K562 (cell line): Measurements from ENCODE around the gene HIF1AN. TPM values are rescaled to one million over a fixed set of nuclear protein-coding genes. Genes with fewer than 3 reads are reported as not detected.

Source experiments
- ATAC-seq: fragments of 200-7000 bp; cut with Tn5 transposase; 3 replicates; pipeline ENCODE4 v1.9.1; 2020; ENCODE audit warnings: moderate library complexity
- BruUV-seq: library from RNA; stranded (reverse); fragments of 400-500 nt; replicated peaks from 2 replicates; lab custom pipeline; 2021; lab: Mats Ljungman, UMichigan
- CTCF ChIA-PET: fragments of 300-600 bp; formaldehyde crosslinking; extraction: SDS; loops from one replicate; lab custom pipeline; 2021; ENCODE audit warnings: low intra/inter-chr PET ratio; lab: Yijun Ruan, JAX
- POLR2A ChIA-PET: fragments of 300-600, 350-650 bp; sonication (Branson Sonifier 250); formaldehyde crosslinking; extraction: SDS; loops from one replicate; lab custom pipeline; 2021; ENCODE audit warnings: antibody characterized with exemption, inconsistent platforms; lab: Yijun Ruan, JAX
- DNase-seq, 4 experiments: peaks; one replicate each; pipeline versions ENCODE4 v3.0.0 to v3.0.0-alpha.2; 2011 to 2018; ENCODE audit warnings: low spot score in 3 of 4, mixed read lengths in 3 of 4; ENCODE audit errors: extremely low read depth in 1 of 4
- FAIRE-seq: peaks from 2 replicates; lab custom pipeline; 2011; peaks lifted over from hg19 to GRCh38; lab: Jason Lieb, UNC
- H2AFZ ChIP-seq: 2 replicates; pipeline ENCODE4 v1.6.0; 2011; ENCODE audit warnings: low read depth, low read length, control low read depth, inconsistent platforms
- H3K27ac ChIP-seq: fragments of 200-600 bp; 3 replicates; pipeline ENCODE4 v1.8.0; 2011; ENCODE audit warnings: low read depth, mild to moderate bottlenecking, control low read depth, inconsistent platforms, low read length, moderate library complexity, mixed read lengths; ENCODE audit errors: extremely low read depth
- H3K27me3 ChIP-seq, 2 experiments: fragments of 300-600 bp in 1 of 2; 2 replicates in 1 of 2; 3 replicates in 1 of 2; pipeline versions ENCODE4 v1.6.0 to v1.8.0; 2011; ENCODE audit warnings: inconsistent platforms in 2 of 2, low read length in 2 of 2, mild to moderate bottlenecking in 1 of 2, mixed read lengths in 1 of 2, moderate library complexity in 1 of 2; ENCODE audit not compliant: control insufficient read depth in 2 of 2, insufficient read depth in 2 of 2
- H3K36me3 ChIP-seq: fragments of 300-600 bp; 3 replicates; pipeline ENCODE4 v1.8.0; 2011; ENCODE audit warnings: mild to moderate bottlenecking, low read length, inconsistent platforms; ENCODE audit not compliant: control insufficient read depth, insufficient read depth
- H3K4me1 ChIP-seq, 2 experiments: fragments of 200-600 bp in 1 of 2; replicated peaks in 1 of 2; 2 replicates in 1 of 2; 3 replicates in 1 of 2; pipeline versions ENCODE4 v1.5.1 to v1.8.0; 2011; ENCODE audit warnings: inconsistent platforms in 2 of 2, low read length in 2 of 2, mild to moderate bottlenecking in 1 of 2, mixed read lengths in 1 of 2, moderate library complexity in 1 of 2; ENCODE audit not compliant: control insufficient read depth in 2 of 2, insufficient read depth in 2 of 2
- H3K4me2 ChIP-seq: 2 replicates; pipeline ENCODE4 v1.6.1; 2011; ENCODE audit warnings: low read length, control low read depth, inconsistent platforms, mixed read lengths; ENCODE audit not compliant: insufficient read depth
- H3K4me3 ChIP-seq: fragments of 200-600 bp; sonication (generic), shearing (Covaris generic); 2 replicates; pipeline ENCODE4 v1.5.1; 2016; ENCODE audit warnings: control low read depth, inconsistent platforms
- H3K79me2 ChIP-seq: fragments of 200-600 bp; 3 replicates; pipeline ENCODE4 v1.8.0; 2011; ENCODE audit warnings: low read length, inconsistent platforms; ENCODE audit not compliant: control insufficient read depth, insufficient read depth
- H3K9ac ChIP-seq, 2 experiments: 2 replicates each; pipeline versions ENCODE4 v1.6.0 to v1.6.1; 2011; ENCODE audit warnings: low read depth in 2 of 2, low read length in 2 of 2, control low read depth in 1 of 2, inconsistent platforms in 1 of 2, mild to moderate bottlenecking in 1 of 2, mixed read lengths in 1 of 2; ENCODE audit not compliant: insufficient read depth in 1 of 2
- H3K9me1 ChIP-seq: one replicate; pipeline ENCODE4 v1.6.0; 2011; ENCODE audit warnings: inconsistent platforms, mild to moderate bottlenecking, low read length, moderate library complexity; ENCODE audit not compliant: control insufficient read depth, insufficient read depth
- H3K9me3 ChIP-seq: replicated peaks from 2 replicates; pipeline ENCODE4 v1.5.1; 2011; ENCODE audit warnings: low read depth, low read length, inconsistent platforms; ENCODE audit not compliant: control insufficient read depth, insufficient read depth
- H4K20me1 ChIP-seq: replicated peaks from 2 replicates; pipeline ENCODE4 v1.6.1; 2011; ENCODE audit warnings: low read length, inconsistent platforms, mixed read lengths; ENCODE audit not compliant: control insufficient read depth, insufficient read depth
- ATF6 ChIP-seq: sonication (generic); formaldehyde crosslinking; IDR thresholded peaks from 2 replicates; pipeline ENCODE4 v1.4.0; 2020; ENCODE audit warnings: mild to moderate bottlenecking, missing genetic modification reagents
- BCOR ChIP-seq: fragments of 450-650 bp; IDR thresholded peaks from 2 replicates; pipeline ENCODE4 v1.6.1; 2016
- E2F1 ChIP-seq: sonication (generic); formaldehyde crosslinking; IDR thresholded peaks from 2 replicates; pipeline ENCODE4 v1.8.1; 2023; ENCODE audit warnings: mild to moderate bottlenecking, missing genetic modification reagents, moderate library complexity
- E2F4 ChIP-seq: sonication (generic); formaldehyde crosslinking; IDR thresholded peaks from 2 replicates; pipeline ENCODE4 v1.8.0; 2022; ENCODE audit warnings: mild to moderate bottlenecking, low read depth, missing genetic modification reagents
- ESRRB ChIP-seq: fragments of 250-450 bp; sonication (Bioruptor Pico); IDR thresholded peaks from 2 replicates; pipeline ENCODE4 v1.5.0; 2020; ENCODE audit warnings: mild to moderate bottlenecking, moderate library complexity, borderline replicate concordance
- FOXA3 ChIP-seq, 2 experiments: fragments of 450-650 bp in 1 of 2; sonication (generic) in 1 of 2; formaldehyde crosslinking; IDR thresholded peaks in 1 of 2; conservative IDR thresholded peaks in 1 of 2; 2 replicates each; pipeline versions ENCODE4 v1.4.0 to v1.8.0; 2020 to 2022; ENCODE audit warnings: mild to moderate bottlenecking in 2 of 2, missing genetic modification reagents in 1 of 2
- FOXO4 ChIP-seq: fragments of 450-650 bp; formaldehyde crosslinking; IDR thresholded peaks from 2 replicates; pipeline ENCODE4 v1.4.0; 2020; ENCODE audit warnings: mild to moderate bottlenecking, moderate library complexity
- IFI16 ChIP-seq: fragments of 250-450 bp; sonication (Bioruptor Pico); IDR thresholded peaks from 2 replicates; pipeline ENCODE4 v2.1.2; 2022; ENCODE audit warnings: mild to moderate bottlenecking, inconsistent platforms
- NFIX ChIP-seq: fragments of 250-450 bp; sonication (Bioruptor Pico); IDR thresholded peaks from 2 replicates; pipeline ENCODE4 v1.4.0; 2020; ENCODE audit warnings: low read depth, mild to moderate bottlenecking, moderate library complexity
- TAL1 ChIP-seq: fragments of 450-650 bp; IDR thresholded peaks from 2 replicates; pipeline ENCODE4 v1.6.1; 2016; ENCODE audit warnings: mild to moderate bottlenecking
- TCFL5 ChIP-seq: fragments of 250-450 bp; sonication (Bioruptor Pico); conservative IDR thresholded peaks from 2 replicates; pipeline ENCODE4 v1.6.1; 2021; ENCODE audit warnings: mild to moderate bottlenecking, moderate library complexity, matching md5 sums
- ZNF316 ChIP-seq: fragments of 450-650 bp; IDR thresholded peaks from 2 replicates; pipeline ENCODE4 v1.6.1; 2016
- ZNF764 ChIP-seq: fragments of 250-450 bp; sonication (Bioruptor Pico); IDR thresholded peaks from 2 replicates; pipeline ENCODE4 v1.4.0; 2020; ENCODE audit warnings: low read depth, mild to moderate bottlenecking, moderate library complexity
- WGBS: fragments of 100-300 bp; shearing (Covaris generic); methylation state at CpG from one replicate; pipeline ENCODE4 v1.1.6; 2016; ENCODE audit warnings: low coverage, mixed read lengths; ENCODE audit not compliant: insufficient coverage; ENCODE audit errors: missing lambda C conversion rate; 5-methylcytosine and 5-hydroxymethylcytosine counted together
- in situ Hi-C: fragments of 300-500 bp; cut with MboI; formaldehyde crosslinking; loops from 4 replicates; pipeline ENCODE4 v1.15.0; 2018; ENCODE audit warnings: inconsistent platforms, mixed read lengths
- intact Hi-C: fragments of 100-400 bp; cut with micrococcal nuclease; formaldehyde crosslinking; loops from 2 replicates; pipeline ENCODE4 v1.14.2; 2022
- polyA plus RNA-seq, 8 experiments: library from polyadenylated mRNA; depleted of rRNA in 4 of 8; stranded (reverse) in 5 of 8; unstranded in 3 of 8; fragments of >200 nt; fragmentation: Nextera tagmentation in 2 of 8; fragmentation: Illumina TruSeq in 1 of 8; extraction: Ambion mirVana in 2 of 8; extraction: Trizol in 1 of 8; gene quantifications; 2 replicates each; pipeline versions ENCODE4 v1.2.1 to v1.2.3, GENCODE V29; 2011 to 2014; ENCODE audit warnings: inconsistent platforms in 1 of 8, missing spikeins in 1 of 8
- total RNA-seq, 7 experiments: library from RNA; depleted of rRNA in 6 of 7; stranded (reverse); fragments of >200 nt in 6 of 7; fragmentation: Illumina TruSeq in 2 of 7; extraction: Trizol in 2 of 7; gene quantifications; 2 replicates each; pipeline versions ENCODE4 v1.2.1 to v1.2.3, GENCODE V29; 2011 to 2021; ENCODE audit warnings: low replicate concordance in 1 of 7

Gene HIF1AN
- total and polyA plus RNA-seq, 9 of the 15 experiments (the other 6 are each of a cell fraction or from before 2014, with no cell fraction given): 1.2 to 16.8 (median 6.9) TPM

GRCh38 chr10:100560248-100560647 lies 24.5 kb downstream of the HIF1AN start:
- in situ Hi-C loops: loop anchor here (5.0 to 25.0 kb wide), 2 partner anchors 182 to 302 kb away; no protein-coding TSS in a partner anchor
- BruUV-seq: no TSS peak

More at GRCh38 chr10:100560248-100560647, 24.5 kb downstream of the HIF1AN start:
- no peak overlapping the region for H3K4me2 ChIP-seq
- intact Hi-C loops: loop anchor here (5.0 kb wide), 1 partner anchor 167 kb away; no protein-coding TSS in a partner anchor
- H3K36me3 ChIP-seq: no peaks in the 10 kb centered on the region
- peaks cover 0 to 4% of the 10 kb centered on the region in 2 experiments; a peak in 1 of 5 replicates for H3K27me3 ChIP-seq
- no peak for DNase-seq
- TF ChIP-seq IFI16 (no peak), TAL1 (no peak), ESRRB (CRISPR knock-in tag) (no peak), ZNF316 (no peak), E2F4 (no peak), E2F1 (CRISPR knock-in tag) (no peak), NFIX (CRISPR knock-in tag) (no peak), TCFL5 (no peak), FOXO4 (CRISPR knock-in tag) (no peak), ZNF764 (CRISPR knock-in tag) (no peak), BCOR (no peak), ATF6 (no peak), FOXA3 (CRISPR knock-in tag; conservative IDR thresholded peaks at IDR 0.05 in 1 of 2, IDR thresholded peaks at IDR 0.05 in 1 of 2) (no peak)
- TF ChIP-seq, all 486 proteins: peak for 0
- Histone ChIP-seq H3K9me3 (no peaks in the 10 kb centered on the region), H3K79me2 (no peaks in the 10 kb centered on the region), H3K27ac (no peak overlapping the region), H3K9me1 (no peaks in the 10 kb centered on the region), H3K4me3 (no peak overlapping the region), H4K20me1 (no peaks in the 10 kb centered on the region; the same call in 1 of the 2 replicates), H3K9ac (no peak overlapping the region), H3K4me1 (peaks cover 3 to 12% of the 10 kb centered on the region in 2 experiments; a peak in 2 of 5 replicates), H2AFZ (no peak overlapping the region)
- ChIA-PET CTCF (no interaction called here), POLR2A (interaction anchor here (1.0 to 1.2 kb wide), 2 partner anchors 10 to 195 kb away, joined by 3 read pairs; no protein-coding TSS in a partner anchor)
- 86% methylated on average over 1 of the region's 1 CpG for WGBS
- ATAC-seq (no peak), FAIRE-seq (no peak)
